ENCODE measurements around the gene KIF6. TPM values are rescaled to one million over a fixed set of nuclear protein-coding genes. Genes with fewer than 3 reads are reported as not detected.

KIF6 gene
- polyA plus RNA-seq, 2 of the 4 experiments (the other 2 are of a cell fraction) = 0.05 to 0.39 TPM

GRCh38 chr6:39765508-39766065, 40.4 kb upstream of the KIF6 start:
- Histone ChIP-seq H3K9me3 (no peaks in the 10 kb centered on the region), H3K4me1 (no peaks in the 10 kb centered on the region), H3K4me3 (no peak overlapping the region), H3K27ac (no peak overlapping the region), H3K4me2 (no peak overlapping the region)
- POLR2A ChIA-PET = no interaction called here
- DNase-seq (ENCODE audit: low read depth in 1 of 2, low spot score in 1 of 2) (no peak), FAIRE-seq (no peak), ATAC-seq (no peak)
- TF ChIP-seq, protein P1, sequence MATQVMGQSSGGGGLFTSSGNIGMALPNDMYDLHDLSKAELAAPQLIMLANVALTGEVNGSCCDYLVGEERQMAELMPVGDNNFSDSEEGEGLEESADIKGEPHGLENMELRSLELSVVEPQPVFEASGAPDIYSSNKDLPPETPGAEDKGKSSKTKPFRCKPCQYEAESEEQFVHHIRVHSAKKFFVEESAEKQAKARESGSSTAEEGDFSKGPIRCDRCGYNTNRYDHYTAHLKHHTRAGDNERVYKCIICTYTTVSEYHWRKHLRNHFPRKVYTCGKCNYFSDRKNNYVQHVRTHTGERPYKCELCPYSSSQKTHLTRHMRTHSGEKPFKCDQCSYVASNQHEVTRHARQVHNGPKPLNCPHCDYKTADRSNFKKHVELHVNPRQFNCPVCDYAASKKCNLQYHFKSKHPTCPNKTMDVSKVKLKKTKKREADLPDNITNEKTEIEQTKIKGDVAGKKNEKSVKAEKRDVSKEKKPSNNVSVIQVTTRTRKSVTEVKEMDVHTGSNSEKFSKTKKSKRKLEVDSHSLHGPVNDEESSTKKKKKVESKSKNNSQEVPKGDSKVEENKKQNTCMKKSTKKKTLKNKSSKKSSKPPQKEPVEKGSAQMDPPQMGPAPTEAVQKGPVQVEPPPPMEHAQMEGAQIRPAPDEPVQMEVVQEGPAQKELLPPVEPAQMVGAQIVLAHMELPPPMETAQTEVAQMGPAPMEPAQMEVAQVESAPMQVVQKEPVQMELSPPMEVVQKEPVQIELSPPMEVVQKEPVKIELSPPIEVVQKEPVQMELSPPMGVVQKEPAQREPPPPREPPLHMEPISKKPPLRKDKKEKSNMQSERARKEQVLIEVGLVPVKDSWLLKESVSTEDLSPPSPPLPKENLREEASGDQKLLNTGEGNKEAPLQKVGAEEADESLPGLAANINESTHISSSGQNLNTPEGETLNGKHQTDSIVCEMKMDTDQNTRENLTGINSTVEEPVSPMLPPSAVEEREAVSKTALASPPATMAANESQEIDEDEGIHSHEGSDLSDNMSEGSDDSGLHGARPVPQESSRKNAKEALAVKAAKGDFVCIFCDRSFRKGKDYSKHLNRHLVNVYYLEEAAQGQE (IDR thresholded peaks at IDR 0.05) = no peak
- TF ChIP-seq HDAC2 (IDR thresholded peaks at IDR 0.05) = no peak
- no peak for TF ChIP-seq BHLHE40 (IDR thresholded peaks at IDR 0.05; ENCODE audit: low read depth, low read length)
- TF ChIP-seq, protein P2, sequence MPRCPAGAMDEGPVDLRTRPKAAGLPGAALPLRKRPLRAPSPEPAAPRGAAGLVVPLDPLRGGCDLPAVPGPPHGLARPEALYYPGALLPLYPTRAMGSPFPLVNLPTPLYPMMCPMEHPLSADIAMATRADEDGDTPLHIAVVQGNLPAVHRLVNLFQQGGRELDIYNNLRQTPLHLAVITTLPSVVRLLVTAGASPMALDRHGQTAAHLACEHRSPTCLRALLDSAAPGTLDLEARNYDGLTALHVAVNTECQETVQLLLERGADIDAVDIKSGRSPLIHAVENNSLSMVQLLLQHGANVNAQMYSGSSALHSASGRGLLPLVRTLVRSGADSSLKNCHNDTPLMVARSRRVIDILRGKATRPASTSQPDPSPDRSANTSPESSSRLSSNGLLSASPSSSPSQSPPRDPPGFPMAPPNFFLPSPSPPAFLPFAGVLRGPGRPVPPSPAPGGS (IDR thresholded peaks at IDR 0.05) = no peak
- TF ChIP-seq CTCF (IDR thresholded peaks at IDR 0.05) = no peak
- TF ChIP-seq RFX5 (IDR thresholded peaks at IDR 0.05) = no peak
- TF ChIP-seq HES2 (IDR thresholded peaks at IDR 0.05) = no peak
- TF ChIP-seq MAFK (IDR thresholded peaks at IDR 0.05; ENCODE audit: partially characterized antibody) = no peak
- TF ChIP-seq SMC3 (IDR thresholded peaks at IDR 0.05) = no peak
- TF ChIP-seq ESRRA (IDR thresholded peaks at IDR 0.05; ENCODE audit: borderline replicate concordance, low read length) = no peak
- no peak for TF ChIP-seq GATA3 (IDR thresholded peaks at IDR 0.05; ENCODE audit: borderline replicate concordance)
- TF ChIP-seq POLR2AphosphoS2 (conservative IDR thresholded peaks at IDR 0.05; ENCODE audit: low read length) = no peak
- no peak for TF ChIP-seq CEBPB (IDR thresholded peaks at IDR 0.05)
- no peak for TF ChIP-seq ZFP36 (IDR thresholded peaks at IDR 0.05; ENCODE audit: borderline replicate concordance, partially characterized antibody)
- no peak for TF ChIP-seq TP53 (CRISPR knock-in tag; IDR thresholded peaks at IDR 0.05)
- TF ChIP-seq FOSB (CRISPR knock-in tag; IDR thresholded peaks at IDR 0.05) = no peak
- CTCF ChIA-PET = no interaction called here
- 0% methylated on average over 3 of the region's 3 CpGs for WGBS (ENCODE audit: missing lambda C conversion rate)

DNA sequence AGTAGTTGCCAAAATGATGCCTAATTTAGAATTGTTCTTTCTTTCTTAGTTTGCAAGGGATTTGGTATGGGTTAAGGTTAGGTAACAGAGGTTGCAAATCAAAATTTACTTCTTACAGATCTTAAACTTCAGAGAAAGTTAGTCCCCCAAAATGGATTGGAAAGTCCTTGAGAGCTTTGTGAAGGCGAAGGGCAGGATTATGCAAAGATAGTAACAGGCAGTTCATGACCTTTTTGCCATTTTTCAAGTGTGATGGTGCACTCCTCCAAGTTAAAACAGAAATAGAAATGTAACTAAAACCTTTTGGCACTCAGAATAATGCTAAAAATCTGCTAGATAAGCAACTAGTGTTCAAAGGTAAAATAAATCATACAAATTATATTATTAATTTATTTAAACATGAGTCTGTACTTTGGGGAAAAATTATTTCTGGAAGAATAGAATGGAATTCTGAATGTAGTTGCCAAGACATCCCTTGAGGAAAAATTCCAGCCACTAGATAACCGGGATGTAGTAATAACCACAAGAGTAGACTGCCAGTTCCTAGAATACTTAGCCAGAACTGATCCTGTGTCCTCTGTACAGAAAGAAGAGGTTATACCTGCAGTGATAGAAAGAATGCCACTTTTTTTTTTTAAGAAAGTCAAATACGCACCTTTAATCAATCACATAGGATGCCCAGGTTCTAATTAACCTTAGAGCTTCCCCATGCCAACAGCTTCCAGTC, 35.2 kb upstream of the KIF6 start:
- Histone ChIP-seq H3K4me1 (no peaks in the 10 kb centered on the region), H3K27ac (no peak overlapping the region), H3K4me3 (no peak overlapping the region), H3K9me3 (no peaks in the 10 kb centered on the region), H3K4me2 (no peak overlapping the region)
- ChIA-PET CTCF (interaction anchor here (0.6 kb wide), 1 partner anchor 415 kb away, joined by 3 read pairs; no protein-coding TSS in a partner anchor), POLR2A (no interaction called here)
- WGBS (ENCODE audit: missing lambda C conversion rate) = 4% methylated on average over 3 of the region's 3 CpGs
- no peak for FAIRE-seq
- DNase-seq (ENCODE audit: low read depth in 1 of 2, low spot score in 1 of 2) = no peak
- TF ChIP-seq, protein P3, sequence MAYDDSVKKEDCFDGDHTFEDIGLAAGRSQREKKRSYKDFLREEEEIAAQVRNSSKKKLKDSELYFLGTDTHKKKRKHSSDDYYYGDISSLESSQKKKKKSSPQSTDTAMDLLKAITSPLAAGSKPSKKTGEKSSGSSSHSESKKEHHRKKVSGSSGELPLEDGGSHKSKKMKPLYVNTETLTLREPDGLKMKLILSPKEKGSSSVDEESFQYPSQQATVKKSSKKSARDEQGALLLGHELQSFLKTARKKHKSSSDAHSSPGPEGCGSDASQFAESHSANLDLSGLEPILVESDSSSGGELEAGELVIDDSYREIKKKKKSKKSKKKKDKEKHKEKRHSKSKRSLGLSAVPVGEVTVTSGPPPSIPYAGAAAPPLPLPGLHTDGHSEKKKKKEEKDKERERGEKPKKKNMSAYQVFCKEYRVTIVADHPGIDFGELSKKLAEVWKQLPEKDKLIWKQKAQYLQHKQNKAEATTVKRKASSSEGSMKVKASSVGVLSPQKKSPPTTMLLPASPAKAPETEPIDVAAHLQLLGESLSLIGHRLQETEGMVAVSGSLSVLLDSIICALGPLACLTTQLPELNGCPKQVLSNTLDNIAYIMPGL (CRISPR knock-in tag; IDR thresholded peaks at IDR 0.05; ENCODE audit: borderline replicate concordance) = no peak
- TF ChIP-seq JUN (IDR thresholded peaks at IDR 0.05) = no peak
- no peak for TF ChIP-seq KDM5A (IDR thresholded peaks at IDR 0.05)
- no peak for TF ChIP-seq CHD4 (IDR thresholded peaks at IDR 0.05; ENCODE audit: borderline replicate concordance)
- no peak for TF ChIP-seq TFCP2L1 (CRISPR knock-in tag; IDR thresholded peaks at IDR 0.05)
- ATAC-seq = no peak

Measured in A549 (cell line).